GM12865 (cell line): ENCODE results near the gene RRP7A.
"Not testable (repeated sequence)": the region's sequence is repeated elsewhere in the genome, so short reads cannot be mapped to it uniquely, and the experiment has no call there.

ENCODE experiments used
- DNase-seq: peaks from one replicate; pipeline ENCODE4 v3.0.0; 2010; ENCODE audit warnings: low read depth
- H3K4me3 ChIP-seq: 2 replicates; pipeline ENCODE4 v1.5.1; 2011; ENCODE audit warnings: mild to moderate bottlenecking, low read depth, low read length, control low read depth
- TF ChIP-seq, protein P1 (sequence below): IDR thresholded peaks from 2 replicates; pipeline ENCODE4 v1.5.1; 2011; ENCODE audit warnings: low read length, control low read depth, low read depth, inconsistent platforms; ENCODE audit not compliant: insufficient read depth; ENCODE audit errors: missing control alignments

The RRP7A gene

DNA sequence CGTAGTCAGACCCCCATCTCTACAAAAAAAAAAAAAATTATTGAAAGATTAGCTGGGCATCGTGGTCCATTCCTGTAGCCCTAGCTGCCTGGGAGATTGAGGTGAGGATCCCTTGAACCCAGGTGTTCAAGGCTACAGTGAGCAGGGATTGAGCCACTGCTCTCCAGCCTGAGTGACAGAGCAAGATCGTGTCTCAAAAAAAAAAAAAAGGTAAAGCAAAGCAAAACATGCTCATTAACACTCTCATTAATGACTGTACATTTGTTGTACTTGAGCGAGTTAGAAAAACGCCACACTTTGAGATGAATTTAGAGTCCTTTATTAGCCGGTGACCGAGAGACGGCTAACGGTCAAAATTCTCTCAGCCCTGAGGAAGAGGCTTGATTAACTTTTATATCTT is 28.0 kb upstream of the RRP7A start:
- H3K4me3 ChIP-seq: no peak overlapping the region
- TF ChIP-seq, protein P1, sequence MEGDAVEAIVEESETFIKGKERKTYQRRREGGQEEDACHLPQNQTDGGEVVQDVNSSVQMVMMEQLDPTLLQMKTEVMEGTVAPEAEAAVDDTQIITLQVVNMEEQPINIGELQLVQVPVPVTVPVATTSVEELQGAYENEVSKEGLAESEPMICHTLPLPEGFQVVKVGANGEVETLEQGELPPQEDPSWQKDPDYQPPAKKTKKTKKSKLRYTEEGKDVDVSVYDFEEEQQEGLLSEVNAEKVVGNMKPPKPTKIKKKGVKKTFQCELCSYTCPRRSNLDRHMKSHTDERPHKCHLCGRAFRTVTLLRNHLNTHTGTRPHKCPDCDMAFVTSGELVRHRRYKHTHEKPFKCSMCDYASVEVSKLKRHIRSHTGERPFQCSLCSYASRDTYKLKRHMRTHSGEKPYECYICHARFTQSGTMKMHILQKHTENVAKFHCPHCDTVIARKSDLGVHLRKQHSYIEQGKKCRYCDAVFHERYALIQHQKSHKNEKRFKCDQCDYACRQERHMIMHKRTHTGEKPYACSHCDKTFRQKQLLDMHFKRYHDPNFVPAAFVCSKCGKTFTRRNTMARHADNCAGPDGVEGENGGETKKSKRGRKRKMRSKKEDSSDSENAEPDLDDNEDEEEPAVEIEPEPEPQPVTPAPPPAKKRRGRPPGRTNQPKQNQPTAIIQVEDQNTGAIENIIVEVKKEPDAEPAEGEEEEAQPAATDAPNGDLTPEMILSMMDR: no peak
- DNase-seq: no peak

DNA sequence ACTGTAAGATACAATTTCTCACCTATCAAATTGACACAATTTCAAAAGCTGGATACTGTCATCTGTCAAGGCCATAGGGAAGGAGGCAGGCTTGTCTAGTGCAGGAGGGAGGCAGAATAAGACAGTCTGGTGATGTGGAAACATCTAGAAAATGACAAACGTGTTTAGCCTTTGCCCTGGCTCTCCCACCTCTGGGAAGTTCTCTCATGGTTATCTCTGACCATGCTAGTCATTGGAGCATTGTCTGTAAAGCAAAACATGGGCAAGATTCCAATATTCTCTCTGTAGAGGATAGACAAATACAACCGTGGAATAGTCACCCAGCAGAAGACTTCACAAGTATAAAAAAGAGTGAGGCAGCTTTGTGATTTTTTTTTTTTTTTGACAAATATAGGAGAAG is 25.1 kb upstream of the RRP7A start:
- TF ChIP-seq, protein P1: no peak

DNA sequence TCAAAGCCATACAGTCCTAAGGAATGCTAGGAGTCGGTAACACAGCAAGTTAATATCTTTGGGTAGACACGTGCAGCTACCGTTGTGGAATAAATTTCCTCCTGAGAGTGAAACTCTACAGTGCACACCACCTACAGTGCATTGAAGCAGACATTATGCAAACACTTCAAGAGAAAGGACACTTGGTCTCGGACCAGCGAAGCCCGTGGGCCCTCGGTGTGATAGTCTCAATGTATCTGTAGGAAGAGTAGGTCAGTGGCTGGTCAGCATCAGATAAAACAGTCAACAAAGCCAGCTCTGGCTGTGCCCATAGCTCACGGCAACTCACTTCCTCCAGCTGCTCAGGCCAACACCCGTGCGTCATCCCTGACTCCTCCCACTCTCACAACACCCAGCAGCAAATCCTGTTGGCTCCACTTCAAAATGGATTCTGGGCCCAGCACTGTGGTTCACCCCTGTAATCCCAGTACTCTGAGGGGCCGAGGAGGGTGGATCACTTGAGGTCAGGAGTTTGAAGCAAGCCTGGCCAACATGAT is 19.7 kb upstream of the RRP7A start:
- DNase-seq: peak; percentile 53
- H3K4me3 ChIP-seq: not testable (repeated sequence)

More for the DNA sequence above, 25.1 kb upstream of the RRP7A start:
- H3K4me3 ChIP-seq: no peak overlapping the region
- DNase-seq: no peak

DNA sequence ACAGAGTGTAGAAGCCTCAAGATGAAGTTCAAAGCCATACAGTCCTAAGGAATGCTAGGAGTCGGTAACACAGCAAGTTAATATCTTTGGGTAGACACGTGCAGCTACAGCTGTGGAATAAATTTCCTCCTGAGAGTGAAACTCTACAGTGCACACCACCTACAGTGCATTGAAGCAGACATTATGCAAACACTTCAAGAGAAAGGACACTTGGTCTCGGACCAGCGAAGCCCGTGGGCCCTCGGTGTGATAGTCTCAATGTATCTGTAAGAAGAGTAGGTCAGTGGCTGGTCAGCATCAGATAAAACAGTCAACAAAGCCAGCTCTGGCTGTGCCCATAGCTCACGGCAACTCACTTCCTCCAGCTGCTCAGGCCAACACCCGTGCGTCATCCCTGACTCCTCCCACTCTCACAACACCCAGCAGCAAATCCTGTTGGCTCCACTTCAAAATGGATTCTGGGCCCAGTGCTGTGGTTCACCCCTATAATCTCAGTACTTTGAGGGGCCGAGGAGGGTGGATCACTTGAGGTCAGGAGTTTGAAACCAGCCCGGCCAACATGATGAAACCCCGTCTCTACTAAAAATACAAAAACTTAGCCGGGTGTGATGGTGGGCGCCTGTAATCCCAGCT is 17.7 kb upstream of the RRP7A start:
- peak overlapping the region; percentile 19; the same call in 1 of the 2 replicates for H3K4me3 ChIP-seq
- peak; percentile 69 for DNase-seq

DNA sequence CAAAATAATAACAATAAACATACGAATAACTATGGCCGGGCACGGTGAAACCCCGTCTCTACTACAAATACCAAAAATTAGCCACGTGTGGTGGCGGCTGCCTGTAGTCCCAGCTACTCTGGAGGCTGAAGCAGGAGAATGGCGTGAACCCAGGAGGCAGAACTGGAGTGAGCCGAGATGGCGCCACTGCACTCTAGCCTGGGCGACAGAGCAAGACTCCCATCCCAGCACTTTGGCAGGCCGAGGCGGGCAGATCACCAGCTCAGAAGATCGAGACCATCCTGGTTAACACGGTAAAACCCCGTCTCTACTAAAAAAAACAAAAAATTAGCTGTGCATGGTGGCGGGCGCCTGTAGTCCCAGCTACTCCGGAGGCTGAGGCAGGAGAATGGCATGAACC is 17.0 kb upstream of the RRP7A start:
- not testable (repeated sequence) for H3K4me3 ChIP-seq, DNase-seq

DNA sequence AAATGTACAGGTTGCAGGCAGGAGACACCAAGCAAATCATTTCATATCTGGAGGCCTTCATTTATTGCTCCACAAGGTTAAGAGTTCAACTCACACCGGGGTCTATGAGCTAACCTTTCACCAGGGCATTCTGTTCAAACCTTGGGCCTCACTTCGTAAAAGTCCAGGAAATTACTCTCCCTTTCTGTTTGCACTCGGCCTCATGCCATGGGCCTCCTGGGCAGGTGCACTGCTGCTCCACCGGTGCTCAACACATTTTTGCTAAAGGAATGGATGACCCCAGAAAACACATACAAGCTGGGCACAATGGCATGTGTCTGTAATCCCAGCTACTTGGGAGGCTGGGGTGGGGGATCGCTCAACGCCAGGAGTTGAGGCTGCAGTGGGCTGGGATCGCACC is 16.6 kb upstream of the RRP7A start:
- TF ChIP-seq, protein P1: no peak
- no peak overlapping the region for H3K4me3 ChIP-seq
- no peak for DNase-seq

DNA sequence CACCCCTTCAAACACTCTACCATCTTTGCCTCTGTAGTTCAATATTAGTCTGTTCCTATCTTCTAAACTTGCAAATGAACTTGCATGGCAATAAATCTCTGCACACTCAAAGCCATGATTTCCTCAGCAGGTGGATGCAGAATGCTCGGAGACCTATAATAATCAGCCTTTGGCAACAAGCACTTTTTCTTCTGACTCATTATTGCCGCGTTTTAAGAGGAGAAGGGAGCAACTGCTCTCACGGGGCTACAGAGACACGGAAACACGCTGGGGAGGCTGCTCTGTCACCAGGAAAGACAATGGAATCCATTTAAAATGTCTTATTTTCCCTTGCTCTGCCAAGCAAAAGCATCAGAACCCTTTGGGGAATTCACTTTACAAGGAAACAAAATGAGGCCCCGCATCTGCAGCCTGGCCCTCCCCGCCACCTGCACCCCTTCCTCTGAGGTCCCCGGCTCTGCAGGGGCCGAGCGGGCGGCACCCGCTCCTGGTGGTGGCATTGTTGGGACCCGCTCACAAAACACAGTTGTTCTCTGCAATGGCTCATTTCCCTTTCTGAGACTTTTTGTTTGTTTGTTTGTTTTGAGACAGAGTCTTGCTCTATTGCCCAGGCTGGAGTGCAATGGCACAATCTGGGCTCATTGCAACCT is 15.6 kb upstream of the RRP7A start:
- not testable (repeated sequence) for DNase-seq, H3K4me3 ChIP-seq

DNA sequence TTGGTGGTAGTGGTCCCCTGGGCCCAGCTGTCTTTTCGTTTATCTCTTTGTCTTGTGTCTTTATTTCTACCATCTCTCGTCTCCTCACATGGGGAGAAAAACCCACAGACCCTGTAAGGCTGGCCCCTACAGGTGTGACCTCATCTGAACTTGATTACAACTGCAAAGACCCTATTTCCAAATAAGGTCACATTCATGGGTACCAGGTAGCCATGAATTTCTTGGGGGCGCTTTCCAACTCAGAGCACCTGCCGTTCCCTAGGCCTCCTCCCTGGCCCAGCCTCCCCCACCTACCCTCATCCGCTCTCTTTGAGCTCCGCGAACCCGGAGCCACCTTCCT is 14.0 kb upstream of the RRP7A start:
- DNase-seq: no peak
- peak overlapping the region; percentile 49 for H3K4me3 ChIP-seq

DNA sequence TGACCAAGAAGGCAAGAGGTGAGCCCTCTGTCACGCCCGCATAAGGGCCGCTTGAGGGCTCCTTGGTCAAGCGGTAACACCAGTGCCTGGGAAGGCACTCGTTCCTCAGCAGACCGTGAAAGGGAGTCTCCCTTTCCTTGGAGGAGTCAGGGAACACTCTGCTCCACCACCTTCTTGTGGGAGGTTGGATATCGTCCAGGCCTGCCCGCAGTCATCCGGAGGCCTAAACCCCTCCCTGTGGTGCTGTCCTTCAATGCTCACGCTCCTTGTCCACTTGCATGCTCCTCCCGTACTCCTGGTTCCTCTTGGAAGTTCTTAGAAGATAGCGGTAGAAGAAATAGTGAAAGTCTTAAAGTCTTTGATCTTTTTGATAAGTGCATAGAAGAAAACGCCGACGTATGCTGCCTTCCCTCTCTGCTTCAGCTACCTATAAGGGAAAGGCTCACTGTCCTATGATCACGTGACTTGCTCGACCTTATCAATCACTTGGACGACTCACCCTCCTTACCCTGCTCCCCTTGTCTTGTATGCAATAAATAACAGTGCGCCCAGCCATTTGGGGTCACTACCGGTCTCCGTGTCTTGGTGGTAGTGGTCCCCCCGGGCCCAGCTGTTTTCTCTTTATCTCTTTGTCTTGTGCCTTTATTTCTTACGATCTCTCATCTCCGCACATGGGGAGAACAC is 11.9 kb upstream of the RRP7A start:
- not testable (repeated sequence) for DNase-seq, H3K4me3 ChIP-seq

More for the DNA sequence above, 14.0 kb upstream of the RRP7A start:
- TF ChIP-seq, protein P1: no peak

DNA sequence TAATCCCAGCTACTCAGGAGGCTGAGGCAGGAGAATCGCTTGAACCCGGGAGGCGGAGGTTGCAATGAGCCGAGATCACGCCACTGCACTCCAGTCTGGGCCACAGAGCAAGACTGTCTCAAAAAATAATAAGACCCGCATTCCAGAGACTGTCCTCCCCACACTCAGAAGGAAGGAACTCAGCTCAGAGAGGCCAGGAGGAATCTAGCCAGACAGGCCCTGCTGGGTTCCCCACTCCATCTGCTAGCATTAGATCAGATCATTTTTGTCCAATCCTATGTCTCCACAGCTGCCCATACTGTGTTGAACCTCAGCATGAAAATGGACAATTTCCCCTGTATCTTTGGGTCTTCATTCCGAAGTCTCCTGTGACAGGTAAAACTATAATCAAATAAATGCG is 9.8 kb upstream of the RRP7A start:
- not testable (repeated sequence) for DNase-seq, H3K4me3 ChIP-seq
